Kidney capillary endothelial cell (primary cell): ENCODE measurements around the gene AGBL4.

ENCODE experiments used
- DNase-seq: peaks from one replicate; pipeline ENCODE4 v3.0.0-alpha.2; 2018; ENCODE audit warnings: low spot score

AGBL4 gene

GRCh38 chr1:48940962-48941732 is 1082.6 kb downstream of the AGBL4 start:
- no peak for DNase-seq

- DNase-seq: no peak
Observed at GRCh38 chr1:48940354-48940753, 1083.4 kb downstream of the AGBL4 start.

DNA sequence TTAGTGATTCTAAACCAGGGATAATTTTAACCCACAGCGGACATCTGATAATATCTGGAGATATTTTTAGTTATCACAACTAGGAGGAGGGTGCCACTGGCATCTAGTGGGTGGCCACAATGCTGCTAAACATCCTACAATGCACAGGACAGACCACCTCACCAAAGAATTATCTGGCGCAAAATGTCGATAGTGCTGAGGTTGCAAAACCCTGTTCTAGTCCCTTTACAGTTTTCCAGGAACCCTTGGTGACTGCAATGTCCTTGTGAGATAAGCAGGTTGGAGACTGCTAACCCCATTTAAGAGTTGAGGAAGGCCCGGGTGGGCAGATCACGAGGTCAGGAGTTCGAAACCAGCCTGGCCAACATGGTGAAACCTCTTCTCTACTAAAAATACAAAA is 1083.9 kb downstream of the AGBL4 start:
- DNase-seq: no peak

- no peak for DNase-seq
Observed at GRCh38 chr1:48939042-48939441, 1084.7 kb downstream of the AGBL4 start.

DNA sequence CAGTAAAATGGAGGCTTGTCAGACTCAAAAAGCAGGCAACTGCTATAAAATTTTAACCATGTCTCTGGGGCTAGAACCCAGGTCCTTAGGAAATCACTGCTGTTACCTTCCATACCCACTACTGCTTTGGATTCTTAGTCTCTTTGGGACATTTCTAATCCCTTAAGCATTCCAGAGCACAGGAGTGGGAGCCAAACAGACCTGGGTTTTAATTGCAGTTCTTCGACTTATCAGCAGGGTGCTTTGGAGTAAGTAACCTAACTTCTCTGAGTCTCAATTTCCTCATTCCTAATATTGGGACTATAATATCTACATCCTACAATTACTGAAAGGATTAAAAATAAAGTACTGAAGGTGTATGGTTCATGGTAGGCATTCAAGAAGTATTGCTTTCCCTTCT is 1086.0 kb downstream of the AGBL4 start:
- DNase-seq: no peak

DNA sequence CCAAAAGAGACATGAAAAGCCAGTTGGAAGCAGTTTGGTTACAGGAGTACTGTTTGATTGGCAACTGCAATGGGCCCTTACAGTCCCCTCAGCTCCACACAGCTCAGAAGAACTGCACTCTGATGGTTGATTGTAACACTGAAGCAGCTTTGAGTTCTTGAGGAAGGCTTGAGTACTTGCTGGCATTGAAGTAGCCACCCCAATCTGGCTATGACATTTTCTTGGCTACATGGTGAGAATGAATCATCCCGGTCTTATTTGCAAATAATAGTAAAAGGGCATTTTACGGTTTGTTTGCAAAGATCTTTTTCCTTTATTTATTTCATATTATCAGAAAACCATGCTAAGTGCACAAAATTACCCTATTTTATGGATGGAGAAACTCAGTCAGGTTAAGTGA is 1087.3 kb downstream of the AGBL4 start:
- DNase-seq: no peak

DNA sequence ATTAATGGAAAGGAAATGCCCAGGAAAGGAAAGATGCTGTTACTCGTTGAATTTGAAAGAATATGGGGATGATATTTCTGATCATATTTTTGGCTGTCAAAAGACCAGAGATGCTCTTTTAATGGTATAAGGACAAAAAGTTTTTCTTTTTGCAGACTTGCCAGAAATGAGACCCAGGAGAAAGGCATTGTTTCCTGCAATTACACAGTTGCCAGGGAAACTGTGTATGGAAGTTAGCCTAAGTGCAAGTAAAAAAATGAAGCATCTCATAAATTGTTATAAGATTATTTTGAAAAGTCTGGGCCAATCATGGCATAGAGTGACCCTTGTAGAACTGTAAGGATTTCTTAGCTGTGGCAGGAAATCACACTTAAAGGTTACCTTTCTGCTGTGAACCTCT is 1091.4 kb downstream of the AGBL4 start:
- DNase-seq: no peak

GRCh38 chr1:48931506-48932192 is 1092.1 kb downstream of the AGBL4 start:
- DNase-seq: peak; percentile 51

DNA sequence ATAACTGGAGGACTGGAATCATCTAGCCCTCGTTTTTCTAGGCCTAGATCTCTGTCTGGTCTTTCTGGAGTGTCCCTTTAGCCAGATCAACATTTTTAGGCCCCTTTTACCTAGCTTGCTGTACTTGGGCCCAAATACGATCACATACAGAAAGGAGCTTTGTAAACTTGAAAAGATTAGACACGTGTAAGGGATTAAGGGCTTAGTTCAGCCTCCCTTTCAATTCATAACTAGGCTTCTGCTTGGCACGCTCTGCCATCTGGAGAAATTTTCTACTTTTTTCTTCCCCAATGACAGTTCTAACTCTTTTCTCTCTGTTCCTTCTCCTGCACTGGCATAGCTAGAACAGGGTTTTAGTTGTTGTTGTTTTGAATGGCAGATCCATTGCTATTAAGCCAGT is 1093.7 kb downstream of the AGBL4 start:
- DNase-seq: no peak

GRCh38 chr1:48924099-48924498 is 1099.7 kb downstream of the AGBL4 start:
- no peak for DNase-seq

DNA sequence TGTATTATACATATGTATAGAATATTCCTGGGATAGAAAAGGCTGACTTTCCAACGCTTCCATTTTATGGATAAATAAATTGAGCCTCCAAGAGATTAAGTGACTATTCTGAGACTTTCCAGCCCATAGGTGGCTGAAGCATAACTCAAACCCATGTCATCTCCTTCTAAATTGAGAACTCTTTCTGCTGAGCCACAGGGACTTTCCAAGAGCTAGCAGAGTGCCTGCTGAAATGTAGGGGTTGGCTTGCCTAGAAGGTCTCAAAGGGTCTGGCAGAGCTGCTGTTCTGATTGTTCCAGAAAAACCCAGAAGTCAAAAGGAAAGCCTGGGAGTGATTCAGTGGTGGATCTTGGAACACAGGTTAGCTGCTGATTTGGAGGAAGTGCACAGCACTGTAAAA is 1100.6 kb downstream of the AGBL4 start:
- no peak for DNase-seq

- no peak for DNase-seq
Observed at GRCh38 chr1:48920851-48921250, 1102.9 kb downstream of the AGBL4 start.

- DNase-seq: no peak
Observed at GRCh38 chr1:48917901-48918603, 1105.7 kb downstream of the AGBL4 start.

GRCh38 chr1:48917070-48917454 is 1106.7 kb downstream of the AGBL4 start:
- no peak for DNase-seq

DNA sequence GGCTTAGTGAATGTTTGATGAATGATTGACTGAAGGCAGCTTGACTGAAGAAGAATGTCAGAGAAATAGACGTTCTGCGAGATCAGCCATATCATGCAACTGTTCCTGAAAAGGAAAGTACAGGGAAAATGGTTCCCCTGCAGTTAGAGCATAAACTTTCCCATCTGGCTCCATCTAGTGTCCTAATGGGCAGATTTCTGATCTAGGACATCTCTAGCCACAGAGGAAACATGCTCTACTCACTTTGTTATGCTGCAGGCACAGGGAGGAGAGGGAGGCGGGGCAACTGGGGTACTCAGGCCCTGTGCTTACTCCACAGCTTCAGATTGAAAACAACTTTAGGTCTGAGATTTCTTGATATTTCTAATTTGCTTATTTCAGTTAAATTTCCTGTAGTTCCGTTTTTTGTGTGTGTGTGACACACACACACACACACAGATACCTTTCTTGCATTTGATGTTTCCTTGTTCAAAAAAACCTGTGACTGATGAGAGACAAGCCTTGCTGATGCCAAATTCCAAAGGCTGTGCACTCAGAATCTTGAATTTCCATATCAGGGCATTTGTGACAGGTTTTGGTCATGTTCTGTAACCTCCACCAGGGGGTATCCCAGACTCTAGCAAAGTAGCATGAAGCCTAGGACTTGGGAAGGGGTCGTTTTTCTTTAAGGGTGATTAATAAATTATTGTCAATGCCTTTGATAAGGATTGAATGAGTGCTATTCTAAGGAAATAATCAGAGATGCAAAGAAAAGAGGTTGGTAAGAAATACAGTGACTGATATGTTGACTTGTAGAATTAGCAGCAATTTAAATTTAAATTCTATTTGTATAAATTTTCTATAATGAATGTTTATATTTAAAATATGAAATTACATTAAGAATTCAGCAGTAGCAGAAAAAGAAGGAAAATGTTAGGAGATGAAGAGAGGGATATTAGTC is 1107.4 kb downstream of the AGBL4 start:
- DNase-seq: peak; percentile 47

GRCh38 chr1:48908606-48909005 is 1115.1 kb downstream of the AGBL4 start:
- no peak for DNase-seq

- no peak for DNase-seq
Observed at GRCh38 chr1:48906729-48907128, 1117.0 kb downstream of the AGBL4 start.

DNA sequence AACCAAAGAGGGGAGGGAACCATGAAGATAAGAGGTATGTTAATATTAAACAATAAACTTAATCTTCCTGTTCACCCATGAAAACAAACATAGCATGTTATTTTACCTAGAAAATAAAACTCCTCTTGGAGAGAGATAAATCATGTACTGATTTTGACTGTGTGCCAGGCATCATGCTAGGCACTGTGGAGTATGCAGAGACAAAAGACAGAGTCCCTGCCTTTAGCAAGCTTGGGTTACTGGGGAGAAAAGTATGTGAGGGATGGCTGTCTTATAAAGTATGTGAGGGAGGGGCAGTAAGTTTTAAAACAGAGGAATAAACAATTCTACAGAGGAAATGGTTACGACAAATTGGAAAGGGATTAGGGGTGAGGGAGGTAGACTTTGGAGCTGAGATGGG is 1117.6 kb downstream of the AGBL4 start:
- DNase-seq: no peak

DNA sequence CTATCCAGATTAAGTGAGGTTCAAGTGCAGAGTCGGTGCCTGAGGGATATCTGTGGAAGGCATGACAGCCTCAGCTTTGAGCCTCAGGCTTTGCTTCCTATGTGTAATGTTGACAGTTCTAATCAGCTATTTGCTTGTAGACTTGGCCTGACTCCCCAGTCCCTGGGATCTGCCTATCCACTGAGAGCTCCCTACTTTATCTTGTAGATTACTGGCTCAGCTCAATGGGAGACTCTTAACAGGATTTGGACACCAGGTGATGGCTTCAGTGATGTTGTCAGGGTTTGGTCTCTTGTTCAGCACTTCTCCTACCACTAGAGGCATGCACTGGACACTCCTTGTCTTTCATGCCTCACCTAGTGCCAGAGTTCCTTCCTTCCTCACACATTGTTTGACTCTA is 1120.5 kb downstream of the AGBL4 start:
- DNase-seq: no peak

GRCh38 chr1:48898894-48899293 is 1124.9 kb downstream of the AGBL4 start:
- no peak for DNase-seq

DNA sequence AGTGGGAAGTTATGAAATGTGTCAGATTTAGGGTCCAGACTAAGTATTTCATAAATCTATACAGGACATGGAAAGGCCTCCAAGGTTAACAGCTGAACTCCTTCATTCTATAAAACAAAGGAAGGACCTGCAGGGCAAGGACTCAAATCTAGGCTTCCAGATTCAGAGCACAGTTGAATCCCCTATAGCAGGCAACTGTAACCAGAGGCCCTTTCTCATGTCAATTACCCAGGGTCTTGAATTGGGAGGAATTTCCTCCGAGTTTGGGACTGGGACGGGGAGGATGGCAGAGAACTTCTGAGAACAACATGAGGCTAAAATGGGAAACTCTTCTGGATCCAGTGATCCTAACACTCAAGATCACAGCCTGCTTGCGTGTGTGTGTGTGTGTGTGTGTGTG is 1134.1 kb downstream of the AGBL4 start:
- no peak for DNase-seq

GRCh38 chr1:48889082-48889481 is 1134.7 kb downstream of the AGBL4 start:
- DNase-seq: no peak
